CD14-positive monocyte (primary cell): ENCODE data around the gene ATG7. TPM values are rescaled to one million over a fixed set of nuclear protein-coding genes. Genes with fewer than 3 reads are reported as not detected.
A peak's percentile ranks its signal among the peaks of the same experiment; 100 is the strongest.

Experiments
- DNase-seq, 3 donors: peaks; one replicate each; pipeline ENCODE4 v3.0.0-alpha.2; 2011 to 2022
- H2AFZ ChIP-seq: 2 replicates; pipeline ENCODE4 v1.6.0; 2012; ENCODE audit warnings: mild to moderate bottlenecking, low read depth, low read length, inconsistent platforms; ENCODE audit not compliant: insufficient read depth, poor library complexity, severe bottlenecking
- H3K27ac ChIP-seq, 2 donors: 1 replicate in 1 of 2; 2 replicates in 1 of 2; pipeline ENCODE4 v1.5.1; 2012 to 2013; ENCODE audit warnings: low read length in 2 of 2, control low read depth in 1 of 2, inconsistent platforms in 1 of 2, low read depth in 1 of 2, mild to moderate bottlenecking in 1 of 2
- H3K27me3 ChIP-seq, 2 donors: one replicate each; pipeline versions ENCODE4 v1.6.0 to v1.6.1; 2011 to 2013; ENCODE audit warnings: low read length in 2 of 2; ENCODE audit not compliant: control insufficient read depth in 2 of 2, insufficient read depth in 2 of 2
- H3K36me3 ChIP-seq, 2 donors: replicated peaks in 1 of 2; 1 replicate in 1 of 2; 2 replicates in 1 of 2; pipeline versions ENCODE4 v1.5.1 to v1.6.1; 2012 to 2013; ENCODE audit warnings: low read length in 2 of 2, control low read depth in 1 of 2, inconsistent platforms in 1 of 2, mild to moderate bottlenecking in 1 of 2; ENCODE audit not compliant: insufficient read depth in 2 of 2, control insufficient read depth in 1 of 2
- H3K4me1 ChIP-seq, 2 donors: 1 replicate in 1 of 2; 2 replicates in 1 of 2; pipeline versions ENCODE4 v1.5.1 to v1.6.1; 2012 to 2013; ENCODE audit warnings: low read length in 2 of 2, control low read depth in 1 of 2, inconsistent platforms in 1 of 2, mild to moderate bottlenecking in 1 of 2, moderate library complexity in 1 of 2; ENCODE audit not compliant: insufficient read depth in 2 of 2, control insufficient read depth in 1 of 2
- H3K4me2 ChIP-seq: replicated peaks from 2 replicates; pipeline ENCODE3; 2012; ENCODE audit warnings: low read length, moderate library complexity, mild to moderate bottlenecking; ENCODE audit not compliant: poor library complexity, severe bottlenecking; ENCODE audit errors: extremely low read depth
- H3K4me3 ChIP-seq, 3 experiments: fragments of 200-600 bp in 1 of 3; sonication (generic) in 1 of 3; replicated peaks in 1 of 3; 1 replicate in 2 of 3; 2 replicates in 1 of 3; pipeline ENCODE4 v1.5.1; 2011 to 2013; ENCODE audit warnings: low read length in 3 of 3, mild to moderate bottlenecking in 3 of 3, control low read depth in 2 of 3, low read depth in 2 of 3, inconsistent platforms in 1 of 3, moderate library complexity in 1 of 3
- H3K79me2 ChIP-seq: 2 replicates; pipeline ENCODE4 v1.6.0; 2012; ENCODE audit warnings: mild to moderate bottlenecking, control low read depth, inconsistent platforms, low read length, moderate library complexity; ENCODE audit not compliant: insufficient read depth
- H3K9ac ChIP-seq: 2 replicates; pipeline ENCODE4 v1.6.0; 2017; ENCODE audit warnings: low read length, mild to moderate bottlenecking; ENCODE audit not compliant: insufficient read depth, poor library complexity, severe bottlenecking
- H3K9me3 ChIP-seq, 2 donors: replicated peaks in 1 of 2; 1 replicate in 1 of 2; 2 replicates in 1 of 2; pipeline versions ENCODE4 v1.5.1 to v1.6.1; 2012 to 2013; ENCODE audit warnings: low read length in 2 of 2, control low read depth in 1 of 2; ENCODE audit not compliant: control insufficient read depth in 1 of 2, insufficient read depth in 1 of 2
- H4K20me1 ChIP-seq: 2 replicates; pipeline ENCODE4 v1.6.0; 2012; ENCODE audit warnings: mild to moderate bottlenecking, low read length, control low read depth, moderate library complexity; ENCODE audit not compliant: insufficient read depth
- H3K27ac Mint-ChIP-seq, 7 donors: one replicate each; pipeline ENCODE4 v1.8.0; 2020; ENCODE audit warnings: mild to moderate bottlenecking in 7 of 7, mixed read lengths in 7 of 7, moderate library complexity in 6 of 7, inconsistent platforms in 2 of 7
- H3K27me3 Mint-ChIP-seq, 3 donors: one replicate each; pipeline ENCODE4 v1.8.0; 2021 to 2022; ENCODE audit warnings: low read depth in 3 of 3, mild to moderate bottlenecking in 3 of 3, mixed read lengths in 3 of 3, moderate library complexity in 3 of 3, inconsistent platforms in 1 of 3
- H3K36me3 Mint-ChIP-seq, 2 donors: one replicate each; pipeline ENCODE4 v1.8.0; 2020; ENCODE audit warnings: mixed read lengths in 2 of 2, inconsistent platforms in 1 of 2, mild to moderate bottlenecking in 1 of 2
- H3K4me1 Mint-ChIP-seq: one replicate; pipeline ENCODE4 v1.8.0; 2020; ENCODE audit warnings: mild to moderate bottlenecking, mixed read lengths
- H3K4me3 Mint-ChIP-seq, 2 donors: one replicate each; pipeline ENCODE4 v1.8.0; 2020; ENCODE audit warnings: mild to moderate bottlenecking in 2 of 2, mixed read lengths in 2 of 2, moderate library complexity in 1 of 2
- H3K9me3 Mint-ChIP-seq, 7 donors: one replicate each; pipeline ENCODE4 v1.8.0; 2020 to 2022; ENCODE audit warnings: mixed read lengths in 7 of 7, mild to moderate bottlenecking in 6 of 7, moderate library complexity in 6 of 7, inconsistent platforms in 2 of 7
- CTCF ChIP-seq: fragments of 200-600 bp; IDR thresholded peaks from one replicate; pipeline ENCODE4 v1.8.0; 2022; ENCODE audit warnings: antibody characterized with exemption, mild to moderate bottlenecking
- WGBS: methylation state at CpG from one replicate; pipeline ENCODE4 v1.1.5; 2013; ENCODE audit warnings: missing lambda C conversion rate; ENCODE audit not compliant: insufficient coverage; 5-methylcytosine and 5-hydroxymethylcytosine counted together
- intact Hi-C, 2 donors: fragments of 100-400 bp; cut with micrococcal nuclease; formaldehyde crosslinking; loops; one replicate each; pipeline versions ENCODE4 v1.15.0 to v1.15.1; 2023
- polyA plus RNA-seq, 3 donors: library from polyadenylated mRNA; depleted of rRNA in 1 of 3; unstranded in 2 of 3; stranded (reverse) in 1 of 3; fragments of 300-500 nt in 2 of 3; fragments of >200 nt in 1 of 3; fragmentation: Illumina TruSeq in 2 of 3; gene quantifications; 1 replicate in 2 of 3; 2 replicates in 1 of 3; pipeline ENCODE4 v1.2.3, GENCODE V29; 2012 to 2021

ATG7 gene
- polyA plus RNA-seq, 3 donors, result 57.4 to 101 (median 89.7) TPM

- Histone ChIP-seq H3K4me1 (peaks cover 7 to 10% of the 10 kb centered on the region in 2 donors), H3K27ac (peak overlapping the region in 1 of 2 donors; percentile 48), H3K27me3 (no peaks in the 10 kb centered on the region), H3K9ac (no peak overlapping the region), H4K20me1 (peaks cover 78% of the 10 kb centered on the region), H3K9me3 (no peaks in the 10 kb centered on the region), H2AFZ (no peak overlapping the region), H3K36me3 (peaks cover 15 to 78% of the 10 kb centered on the region in 2 donors), H3K4me3 (no peak overlapping the region), H3K4me2 (no peak overlapping the region), H3K79me2 (peaks cover 10% of the 10 kb centered on the region)
- Mint-ChIP-seq H3K4me3 (no peak overlapping the region), H3K27ac (peak overlapping the region in 5 of 7 donors; percentile 6 to 70 (median 22)), H3K4me1 (peaks cover 13% of the 10 kb centered on the region), H3K9me3 (no peaks in the 10 kb centered on the region), H3K27me3 (no peaks in the 10 kb centered on the region), H3K36me3 (peaks cover 23 to 33% of the 10 kb centered on the region in 2 donors)
- DNase-seq, result no peak
- no CpG with 5 or more reads among the region's 2 CpGs for WGBS
- intact Hi-C loops, result no loop called here
- no peak for TF ChIP-seq CTCF
Observed at GRCh38 chr3:11478167-11478566, 206.0 kb downstream of the ATG7 start.

- no peak overlapping the region for H3K4me2 ChIP-seq
- peaks cover 10 to 78% of the 10 kb centered on the region in 2 donors for H3K36me3 ChIP-seq
- no peak for TF ChIP-seq CTCF
- no peak overlapping the region for H3K9ac ChIP-seq
- peaks cover 7 to 10% of the 10 kb centered on the region in 2 donors for H3K4me1 ChIP-seq
- peak overlapping the region in 2 of 7 donors; percentile 0 to 48 for H3K27ac Mint-ChIP-seq
- H3K27me3 Mint-ChIP-seq, result no peaks in the 10 kb centered on the region
- H3K4me3 ChIP-seq, result no peak overlapping the region
- H2AFZ ChIP-seq, result no peak overlapping the region
- no peak overlapping the region for H3K4me3 Mint-ChIP-seq
- peaks cover 13% of the 10 kb centered on the region for H3K4me1 Mint-ChIP-seq
- H3K27me3 ChIP-seq, result no peaks in the 10 kb centered on the region
- H3K27ac ChIP-seq, result peak overlapping the region in 1 of 2 donors; percentile 8
- peaks cover 23 to 25% of the 10 kb centered on the region in 2 donors for H3K36me3 Mint-ChIP-seq
- no peak for DNase-seq
- WGBS, result no CpG with 5 or more reads among the region's 3 CpGs
- peaks cover 11% of the 10 kb centered on the region for H3K79me2 ChIP-seq
- peaks cover 74% of the 10 kb centered on the region for H4K20me1 ChIP-seq
- H3K9me3 Mint-ChIP-seq, result peaks cover 0 to 6% (median 2%) of the 10 kb centered on the region in 7 donors
- intact Hi-C loops, result no loop called here
- peaks cover 0 to 4% of the 10 kb centered on the region in 2 donors for H3K9me3 ChIP-seq
Observed at GRCh38 chr3:11479221-11479620, 207.0 kb downstream of the ATG7 start.
